ENCODE data around the gene MYH11.
"Not testable (repeated sequence)": the region's sequence is repeated elsewhere in the genome, so short reads cannot be mapped to it uniquely, and the experiment has no call there.

MYH11 gene

GRCh38 chr16:15658149-15658548, 198.7 kb downstream of the MYH11 start:
- DNase-seq (ENCODE audit: low read depth), result no peak

GRCh38 chr16:15655561-15655960, 201.3 kb downstream of the MYH11 start:
- not testable (repeated sequence) for DNase-seq (ENCODE audit: low read depth); H3K4me3 ChIP-seq (ENCODE audit: low read length)

More at GRCh38 chr16:15658149-15658548, 198.7 kb downstream of the MYH11 start:
- no peak for TF ChIP-seq CTCF (conservative IDR thresholded peaks at IDR 0.05; ENCODE audit: low read length)
- H3K4me3 ChIP-seq (ENCODE audit: low read length), result no peak overlapping the region

- no peak for TF ChIP-seq CTCF (conservative IDR thresholded peaks at IDR 0.05; ENCODE audit: low read length)
- DNase-seq (ENCODE audit: low read depth), result no peak
- H3K4me3 ChIP-seq (ENCODE audit: low read length), result no peak overlapping the region
Observed at GRCh38 chr16:15654591-15654990, 202.2 kb downstream of the MYH11 start.

- DNase-seq (ENCODE audit: low read depth), result peak; percentile 87
- peak overlapping the region; percentile 11; the same call in 1 of the 2 replicates for H3K4me3 ChIP-seq (ENCODE audit: low read length)
- no peak for TF ChIP-seq CTCF (conservative IDR thresholded peaks at IDR 0.05; ENCODE audit: low read length)
Observed at GRCh38 chr16:15653227-15653626, 203.6 kb downstream of the MYH11 start.

Data from AG10803 (cell line).